Activated CD4-positive, alpha-beta memory T cell treated with anti-CD3 and anti-CD28 coated beads for 36 hours (primary cell): Measurements from ENCODE around the gene DCST2. TPM values are rescaled to one million over a fixed set of nuclear protein-coding genes. Genes with fewer than 3 reads are reported as not detected.

Experiments used
- CTCF ChIA-PET: fragments of 350-600 bp; sonication (Branson Sonifier 250); formaldehyde crosslinking; loops from one replicate; lab custom pipeline; 2021; ENCODE audit warnings: antibody characterized with exemption, inconsistent platforms; lab: Charles Lee
- POLR2A ChIA-PET: fragments of 350-600 bp; sonication (Branson Sonifier 250); formaldehyde crosslinking; loops from one replicate; lab custom pipeline; 2021; ENCODE audit warnings: antibody characterized with exemption; lab: Charles Lee
- DNase-seq: peaks from one replicate; pipeline ENCODE4 v3.0.0-alpha.2; 2020
- H3K27ac Mint-ChIP-seq: one replicate; pipeline ENCODE4 v1.8.0; 2021; ENCODE audit warnings: mixed read lengths
- H3K27me3 Mint-ChIP-seq: one replicate; pipeline ENCODE4 v1.8.0; 2021; ENCODE audit warnings: mixed read lengths
- H3K36me3 Mint-ChIP-seq: one replicate; pipeline ENCODE4 v1.8.0; 2021; ENCODE audit warnings: mixed read lengths
- H3K4me1 Mint-ChIP-seq: one replicate; pipeline ENCODE4 v1.8.0; 2021; ENCODE audit warnings: low read depth, mixed read lengths
- H3K4me3 Mint-ChIP-seq: one replicate; pipeline ENCODE4 v1.8.0; 2021; ENCODE audit warnings: mild to moderate bottlenecking, mixed read lengths
- H3K9me3 Mint-ChIP-seq: one replicate; pipeline ENCODE4 v1.8.0; 2021; ENCODE audit warnings: mixed read lengths
- intact Hi-C: fragments of 100-400 bp; cut with micrococcal nuclease; formaldehyde crosslinking; loops from one replicate; pipeline ENCODE4 v1.15.1; 2023
- total RNA-seq, 2 experiments: library from RNA; stranded (reverse); gene quantifications; one replicate each; pipeline ENCODE4 v1.2.3, GENCODE V29; 2021

Gene DCST2
- 1 to 10 TPM; 1.1 to 1.3 TPM for total RNA-seq

DNA sequence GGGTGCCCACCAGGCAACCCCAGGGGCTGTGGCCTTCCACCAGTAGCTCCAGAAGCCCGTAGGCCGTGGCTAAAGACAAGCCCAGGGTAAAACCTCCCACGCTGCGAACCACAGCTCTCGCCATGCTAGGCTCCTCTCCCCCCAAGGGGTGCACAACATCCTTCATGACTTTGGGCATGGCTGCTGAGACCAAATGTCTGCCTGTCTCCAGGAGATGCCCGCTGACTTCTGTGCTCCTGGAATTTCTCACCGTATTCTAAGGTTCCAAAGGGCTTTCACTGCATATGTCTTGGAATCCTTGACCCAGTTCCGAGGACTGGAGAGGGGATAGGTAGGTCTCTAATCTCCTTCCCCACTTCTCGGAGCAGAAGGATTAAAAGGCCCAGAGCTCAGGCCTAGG is at the start of gene DCST2, which contains the start of gene DCST1:
Gene DCST2, minus strand, starts transcription at position 258 of the 400 bp plus-strand sequence. Its CDS starts 80 bp downstream, at position 178.
Gene DCST1, plus strand, starts transcription at position 301 of the 400 bp plus-strand sequence. CDS start 213 bp downstream, outside the sequence.
- ChIA-PET CTCF (interaction anchor here (1.0 to 2.3 kb wide), 2 partner anchors 10 to 16 kb away, joined by 4 to 6 read pairs; no protein-coding TSS in a partner anchor), POLR2A (no interaction called here)
- H3K4me1 Mint-ChIP-seq, result no peaks in the 10 kb centered on the region
- DNase-seq, result no peak
- H3K36me3 Mint-ChIP-seq, result no peaks in the 10 kb centered on the region
- H3K9me3 Mint-ChIP-seq, result no peaks in the 10 kb centered on the region
- no peak within 1 kb of the TSS for H3K27ac Mint-ChIP-seq
- H3K27me3 Mint-ChIP-seq, result no peaks in the 10 kb centered on the region
- no peak within 1 kb of the TSS for H3K4me3 Mint-ChIP-seq
- intact Hi-C loops, result no loop called here

GRCh38 chr1:155083052-155083541 is 49.5 kb upstream of the DCST2 start:
- H3K27me3 Mint-ChIP-seq, result peaks cover 40% of the 10 kb centered on the region
- H3K36me3 Mint-ChIP-seq, result no peaks in the 10 kb centered on the region
- ChIA-PET POLR2A (no interaction called here), CTCF (interaction anchor here (1.0 to 4.7 kb wide), 10 partner anchors 7 to 122 kb away, joined by 3 to 125 read pairs (median 6); partner anchors contain the start of genes ADAM15, EFNA3, EFNA4 and KRTCAP2)
- intact Hi-C loops, result no loop called here
- H3K4me1 Mint-ChIP-seq, result peaks cover 44% of the 10 kb centered on the region
- no peak overlapping the region for H3K27ac Mint-ChIP-seq
- no peak for DNase-seq
- no peaks in the 10 kb centered on the region for H3K9me3 Mint-ChIP-seq
- H3K4me3 Mint-ChIP-seq, result no peak overlapping the region

DNA sequence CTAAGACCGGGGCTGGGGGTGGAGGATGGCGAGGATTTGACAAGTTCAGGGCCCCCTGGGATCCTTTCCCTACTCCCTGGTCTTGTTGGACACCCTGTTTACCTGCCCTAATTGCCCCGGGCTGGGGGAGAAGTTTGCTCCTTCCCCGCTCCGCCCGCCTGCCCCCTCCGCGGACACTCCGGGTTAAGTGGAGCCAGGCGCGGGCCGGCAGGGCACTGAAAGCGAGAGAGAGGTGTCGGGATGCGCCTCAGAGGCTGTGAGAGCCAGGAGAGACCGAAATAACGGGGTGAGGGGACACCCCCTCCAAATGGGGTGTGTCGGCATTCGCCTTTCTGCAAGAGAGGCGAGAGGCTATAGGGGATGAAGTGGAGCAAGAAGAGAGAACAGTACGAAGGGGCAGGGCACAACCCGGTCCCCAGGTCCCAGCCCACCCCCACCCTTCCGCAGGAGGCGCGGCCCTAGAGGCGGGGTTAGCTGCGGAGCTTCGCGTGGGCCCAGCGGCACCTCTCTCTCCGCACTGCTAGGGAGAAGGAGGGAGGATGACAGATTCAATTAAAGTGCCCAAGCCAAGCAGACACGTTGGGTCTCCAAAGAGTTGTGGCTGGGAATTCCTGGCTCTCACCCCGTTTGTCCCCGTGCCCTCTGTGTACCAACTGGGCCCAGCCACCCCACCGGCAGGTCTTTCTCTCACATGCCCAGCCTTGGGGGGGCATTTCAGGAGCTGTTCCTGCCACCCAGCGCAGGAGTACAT is 48.9 kb upstream of the DCST2 start:
- peak; percentile 46 for DNase-seq
- no peak overlapping the region for H3K27ac Mint-ChIP-seq
- H3K4me1 Mint-ChIP-seq, result peaks cover 44% of the 10 kb centered on the region
- POLR2A ChIA-PET, result no interaction called here
- CTCF ChIA-PET, result interaction anchor here (1.0 to 4.7 kb wide), 7 partner anchors 9 to 90 kb away, joined by 3 to 125 read pairs (median 5); partner anchors contain the start of genes EFNA4 and KRTCAP2
- no peaks in the 10 kb centered on the region for H3K36me3 Mint-ChIP-seq
- no peaks in the 10 kb centered on the region for H3K9me3 Mint-ChIP-seq
- intact Hi-C loops, result no loop called here
- H3K4me3 Mint-ChIP-seq, result peak overlapping the region; percentile 16
- peaks cover 40% of the 10 kb centered on the region for H3K27me3 Mint-ChIP-seq

GRCh38 chr1:155081472-155082300 is 48.1 kb upstream of the DCST2 start:
- DNase-seq, result no peak
- Mint-ChIP-seq H3K36me3 (no peaks in the 10 kb centered on the region), H3K9me3 (no peaks in the 10 kb centered on the region), H3K27me3 (peaks cover 40% of the 10 kb centered on the region), H3K27ac (no peak overlapping the region), H3K4me3 (peak overlapping the region; percentile 56), H3K4me1 (peaks cover 44% of the 10 kb centered on the region)
- ChIA-PET POLR2A (no interaction called here), CTCF (interaction anchor here (0.6 to 4.7 kb wide), 14 partner anchors 10 to 94 kb away, joined by 3 to 125 read pairs (median 4); partner anchors contain the start of genes ADAM15, EFNA4 and KRTCAP2)
- intact Hi-C loops, result no loop called here

DNA sequence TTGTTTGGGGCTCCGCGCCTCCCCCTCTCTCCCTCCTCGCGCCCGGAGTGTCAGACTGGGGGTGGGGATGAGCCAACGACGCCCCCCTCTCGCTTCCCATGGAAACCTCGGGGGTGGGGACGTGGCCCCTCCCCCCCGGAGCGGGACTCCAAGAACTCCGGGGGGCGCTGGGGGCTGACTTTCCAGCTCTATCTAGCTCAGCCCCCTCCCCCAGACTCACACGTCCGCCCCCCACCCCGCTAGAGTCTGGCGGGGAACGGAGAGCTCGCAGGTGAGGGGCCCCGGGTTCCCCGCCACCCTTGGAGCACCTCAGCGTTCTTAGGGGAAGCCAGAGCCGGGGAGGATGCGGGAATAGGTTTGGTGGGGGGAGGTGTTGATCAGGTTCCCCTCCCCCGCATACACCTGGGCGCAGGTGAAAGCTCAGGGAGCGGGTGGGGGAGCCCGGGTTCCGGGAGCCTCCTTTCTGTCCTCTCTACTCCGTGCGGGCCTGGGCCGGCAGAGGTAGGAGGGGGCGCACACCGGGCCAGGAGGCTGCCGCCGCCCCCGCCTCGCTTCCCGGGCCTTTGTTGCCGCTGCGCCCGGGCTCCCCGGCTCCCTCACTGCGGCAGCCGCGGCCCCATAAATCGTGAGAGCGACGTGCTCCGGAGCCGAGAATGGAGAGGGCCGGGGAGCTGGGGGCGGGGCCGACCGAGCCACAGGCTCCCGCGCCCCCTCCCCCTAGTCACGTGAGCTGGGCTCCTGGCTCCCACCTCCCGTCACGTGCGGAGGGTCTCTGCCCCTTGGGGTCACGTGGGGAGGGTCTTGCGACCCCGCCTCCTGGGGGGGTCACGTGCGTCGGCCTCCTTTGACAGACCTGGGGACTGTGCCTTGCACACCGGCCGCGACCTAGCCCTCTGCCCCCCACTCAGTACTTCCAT is 47.0 kb upstream of the DCST2 start:
- Mint-ChIP-seq H3K4me1 (peaks cover 40% of the 10 kb centered on the region), H3K4me3 (no peak overlapping the region), H3K9me3 (no peaks in the 10 kb centered on the region), H3K36me3 (no peaks in the 10 kb centered on the region), H3K27me3 (peaks cover 40% of the 10 kb centered on the region), H3K27ac (no peak overlapping the region)
- POLR2A ChIA-PET, result no interaction called here
- intact Hi-C loops, result no loop called here
- DNase-seq, result peak; percentile 45
- CTCF ChIA-PET, result interaction anchor here (0.8 to 3.0 kb wide), 10 partner anchors 10 to 95 kb away, joined by 3 to 10 read pairs (median 4); partner anchors contain the start of genes ADAM15 and KRTCAP2

- intact Hi-C loops, result no loop called here
- H3K27ac Mint-ChIP-seq, result no peak overlapping the region
- ChIA-PET POLR2A (interaction anchor here (0.5 kb wide), 1 partner anchor 12 kb away, joined by 4 read pairs; no protein-coding TSS in a partner anchor), CTCF (interaction anchor here (0.9 to 3.0 kb wide), 5 partner anchors 18 to 96 kb away, joined by 3 to 10 read pairs (median 7); partner anchors contain the start of genes ADAM15 and KRTCAP2)
- H3K36me3 Mint-ChIP-seq, result no peaks in the 10 kb centered on the region
- no peak for DNase-seq
- H3K4me3 Mint-ChIP-seq, result peak overlapping the region; percentile 56
- no peaks in the 10 kb centered on the region for H3K9me3 Mint-ChIP-seq
- peaks cover 38% of the 10 kb centered on the region for H3K4me1 Mint-ChIP-seq
- peaks cover 40% of the 10 kb centered on the region for H3K27me3 Mint-ChIP-seq
Measured at GRCh38 chr1:155079487-155080311, 46.1 kb upstream of the DCST2 start.

DNA sequence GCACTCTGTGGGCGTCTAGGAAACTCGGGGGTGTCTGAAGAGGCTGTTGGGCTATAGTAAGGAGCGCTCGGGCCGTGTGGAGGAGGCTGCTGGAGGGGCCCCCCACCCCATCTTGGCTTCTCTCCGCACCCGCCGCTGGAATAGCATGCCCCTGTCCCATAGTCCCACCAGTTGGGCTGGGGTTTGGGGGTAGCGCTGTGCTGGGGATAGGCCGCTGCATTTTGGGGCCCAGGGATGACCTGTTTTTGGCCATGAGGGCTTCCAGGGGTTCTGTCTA is 45.6 kb upstream of the DCST2 start:
- Mint-ChIP-seq H3K36me3 (no peaks in the 10 kb centered on the region), H3K27me3 (peaks cover 36% of the 10 kb centered on the region), H3K27ac (no peak overlapping the region), H3K4me1 (peaks cover 34% of the 10 kb centered on the region), H3K4me3 (peak overlapping the region; percentile 56), H3K9me3 (no peaks in the 10 kb centered on the region)
- intact Hi-C loops, result no loop called here
- ChIA-PET POLR2A (interaction anchor here (0.5 kb wide), 1 partner anchor 11 kb away, joined by 4 read pairs; no protein-coding TSS in a partner anchor), CTCF (interaction anchor here (0.5 to 3.0 kb wide), 5 partner anchors 18 to 94 kb away, joined by 3 to 10 read pairs (median 4); partner anchors contain the start of genes ADAM15 and KRTCAP2)
- no peak for DNase-seq

- intact Hi-C loops, result no loop called here
- no peaks in the 10 kb centered on the region for H3K36me3 Mint-ChIP-seq
- no peaks in the 10 kb centered on the region for H3K9me3 Mint-ChIP-seq
- ChIA-PET CTCF (interaction anchor here (0.5 to 4.8 kb wide), 4 partner anchors 6 to 83 kb away, joined by 3 to 37 read pairs (median 7); partner anchors contain the start of gene ADAM15), POLR2A (no interaction called here)
- peaks cover 33% of the 10 kb centered on the region for H3K4me1 Mint-ChIP-seq
- peak; percentile 77 for DNase-seq
- H3K27ac Mint-ChIP-seq, result no peak within 1 kb of the TSS
- H3K4me3 Mint-ChIP-seq, result peak within 1 kb of the TSS; percentile 56
- peaks cover 32% of the 10 kb centered on the region for H3K27me3 Mint-ChIP-seq
Measured at GRCh38 chr1:155078469-155079209, 45.1 kb upstream of the DCST2 start, which contains the start of gene EFNA3. EFNA3 (plus strand) TSS chr1:155078837; CDS start chr1:155078942, 105 bp downstream.

DNA sequence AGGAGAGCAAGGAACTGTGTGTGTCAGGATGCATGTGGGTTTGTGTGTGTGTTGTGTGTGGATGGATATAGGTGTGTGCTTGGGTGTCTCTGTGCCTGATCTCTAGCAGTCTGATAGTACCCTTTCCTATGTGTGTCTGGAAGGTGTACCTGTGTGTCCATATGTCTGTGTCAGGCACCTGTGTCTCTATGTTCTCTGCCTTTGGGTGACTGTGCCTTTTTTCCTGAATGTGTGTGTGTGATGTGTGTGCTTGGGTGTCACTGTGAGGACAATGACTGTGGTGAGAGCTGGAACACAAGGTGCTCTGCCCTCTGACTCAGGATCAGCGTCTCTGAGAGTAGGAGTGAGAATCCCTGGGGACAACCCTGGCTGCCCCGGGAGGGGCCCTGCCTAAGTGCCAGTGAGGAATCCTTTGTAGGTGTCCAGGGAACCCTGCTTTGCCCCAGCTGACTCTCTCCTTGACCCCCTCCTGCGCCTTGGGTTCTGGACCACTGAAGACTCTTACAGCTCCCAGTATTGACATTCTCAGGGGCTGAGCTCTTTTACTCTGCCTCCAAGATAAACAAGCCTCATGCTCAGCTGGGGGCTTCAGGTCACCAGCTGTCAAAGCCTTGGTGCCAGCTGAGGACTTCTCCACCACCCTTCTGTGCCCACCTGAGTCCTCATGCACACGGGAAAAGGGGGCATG is 44.3 kb upstream of the DCST2 start:
- Mint-ChIP-seq H3K4me3 (no peak overlapping the region), H3K27ac (no peak overlapping the region), H3K4me1 (peaks cover 35% of the 10 kb centered on the region), H3K36me3 (no peaks in the 10 kb centered on the region), H3K9me3 (no peaks in the 10 kb centered on the region), H3K27me3 (peaks cover 25% of the 10 kb centered on the region)
- ChIA-PET CTCF (interaction anchor here (1.2 to 4.8 kb wide), 3 partner anchors 7 to 34 kb away, joined by 4 to 37 read pairs (median 4); no protein-coding TSS in a partner anchor), POLR2A (no interaction called here)
- intact Hi-C loops, result no loop called here
- no peak for DNase-seq
